GM12892 (cell line): ENCODE data around the gene KCNK1.

Experiments used
- POLR2A ChIP-seq: IDR thresholded peaks from 2 replicates; pipeline ENCODE4 v1.6.1; 2011; ENCODE audit warnings: low read depth, low read length, control low read depth
- TAF1 ChIP-seq: IDR thresholded peaks from 2 replicates; pipeline ENCODE4 v1.6.1; 2011; ENCODE audit warnings: low read depth, mild to moderate bottlenecking, control low read depth, low read length, borderline replicate concordance

DNA sequence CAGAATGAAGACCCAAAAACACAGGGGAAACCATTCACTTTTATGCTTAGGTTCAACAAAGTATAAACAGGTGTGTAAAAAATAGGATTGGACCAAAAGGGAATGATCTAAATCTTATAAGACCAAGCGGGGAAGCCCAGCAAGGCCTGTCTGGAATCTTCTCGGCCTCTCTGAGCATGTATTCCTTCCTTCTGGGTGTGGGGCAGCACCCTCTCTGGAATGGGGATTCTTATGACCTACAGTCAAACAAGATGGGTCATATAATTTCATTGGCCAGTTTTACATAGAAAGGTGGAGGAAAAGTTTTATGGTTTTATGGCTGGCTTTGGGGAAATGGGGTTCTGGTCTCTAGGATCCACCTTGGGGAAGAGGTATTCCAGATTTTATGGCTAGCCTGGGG lies 11.2 kb downstream of the KCNK1 start:
- TF ChIP-seq POLR2A: no peak
- TF ChIP-seq TAF1: no peak
